ENCODE results near the gene PLCH1.

PLCH1 gene

DNA sequence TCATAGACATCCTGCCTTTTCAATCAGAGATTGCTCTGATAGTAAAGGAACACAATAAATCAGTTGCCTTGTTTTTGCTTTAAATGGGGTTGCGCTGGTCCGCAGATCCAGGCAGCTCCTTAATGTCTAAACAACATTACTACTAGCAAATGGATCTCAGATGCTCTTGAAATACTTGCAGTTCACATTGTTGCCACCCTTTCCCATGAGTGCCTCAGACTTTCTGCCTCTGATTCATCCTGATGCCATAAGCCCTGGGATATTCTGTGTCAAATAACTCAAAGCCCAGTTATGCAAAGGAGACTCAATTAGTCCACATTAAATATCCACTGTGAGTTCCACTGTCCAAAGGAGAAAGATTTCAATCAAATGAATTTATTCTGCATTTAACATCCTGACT is 196.7 kb downstream of the PLCH1 start:
- peak; percentile 15 for DNase-seq (ENCODE audit: low read depth)

DNA sequence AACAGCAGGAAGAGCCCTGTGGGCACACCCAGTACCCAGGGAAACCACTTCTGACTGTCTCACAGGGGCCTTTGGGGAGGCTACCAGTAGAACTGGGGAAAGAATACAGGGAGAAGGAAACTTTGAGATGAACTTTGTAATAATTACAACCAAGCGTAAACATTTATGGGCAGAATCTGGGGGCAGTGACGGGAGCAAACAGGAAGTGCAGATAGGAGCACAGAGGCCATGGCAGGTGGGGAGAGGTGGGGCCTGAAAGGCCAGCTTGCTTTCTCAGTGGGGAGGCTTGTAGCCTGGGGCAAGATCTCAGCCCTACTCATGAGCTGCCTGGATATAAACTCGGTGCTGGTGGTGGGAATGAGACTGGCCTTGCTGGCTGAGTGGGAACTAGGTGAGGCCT is 209.8 kb downstream of the PLCH1 start:
- no peak for DNase-seq (ENCODE audit: low read depth)

DNA sequence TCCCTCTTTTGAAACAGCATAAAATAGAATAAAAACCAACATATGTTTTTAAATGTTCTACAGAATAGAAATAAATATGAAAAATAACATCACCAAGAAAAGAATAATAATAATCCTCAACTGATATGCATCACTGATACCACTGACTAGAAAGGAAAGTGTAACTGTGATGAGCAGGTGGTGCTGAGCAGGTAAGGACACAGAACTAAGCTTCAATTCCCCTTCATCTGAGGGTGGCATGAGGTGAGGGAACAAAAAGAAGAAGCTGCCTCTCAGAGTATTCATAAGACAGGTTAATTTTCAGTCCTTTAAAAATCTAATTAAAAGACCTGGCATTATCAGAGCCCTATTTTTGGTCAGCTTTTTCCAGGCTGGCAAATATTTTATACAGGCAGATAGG is 216.3 kb downstream of the PLCH1 start:
- no peak for DNase-seq (ENCODE audit: low read depth)

DNA sequence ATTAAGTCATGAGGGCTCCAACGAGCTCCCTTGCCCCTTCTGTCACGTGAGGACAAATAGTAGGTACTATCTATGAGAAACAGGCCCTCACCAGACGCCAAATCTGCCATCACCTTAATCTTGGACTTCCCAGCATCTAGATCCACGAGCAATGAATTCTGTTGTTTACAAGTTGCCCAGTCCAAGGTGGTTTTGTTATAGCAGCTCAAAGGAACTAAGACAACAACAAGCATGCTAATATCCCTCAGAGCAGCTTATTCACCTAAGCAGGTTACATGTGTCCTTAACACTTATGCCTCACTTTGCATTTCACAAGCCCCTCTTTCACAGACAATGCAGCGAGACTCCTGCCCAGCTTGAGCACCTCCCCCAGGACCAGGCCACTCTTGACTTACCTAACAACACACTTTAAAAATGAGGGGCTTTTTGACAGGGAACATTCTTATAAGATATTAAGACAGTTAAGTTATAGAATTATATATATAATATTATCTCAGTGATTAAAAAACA is 219.5 kb downstream of the PLCH1 start:
- no peak for DNase-seq (ENCODE audit: low read depth)

DNA sequence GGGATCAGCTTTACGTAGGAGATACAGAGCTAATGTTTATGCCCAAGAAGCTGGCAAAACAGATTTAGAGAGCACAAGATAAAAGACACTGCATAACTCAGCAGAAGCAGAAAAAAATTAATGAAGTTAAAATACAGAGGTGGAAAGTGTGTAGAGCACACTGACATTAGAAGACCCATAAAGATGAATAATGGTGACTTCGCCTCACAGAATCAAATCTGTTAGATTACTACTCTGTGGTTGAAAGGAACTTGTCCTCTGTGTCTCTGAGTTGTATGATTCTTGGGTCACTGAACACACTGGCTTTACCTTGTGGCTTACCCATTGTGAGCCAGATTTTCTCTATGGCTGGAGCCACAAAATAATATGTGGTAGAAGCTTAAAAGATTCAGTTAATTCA is 224.4 kb downstream of the PLCH1 start:
- DNase-seq (ENCODE audit: low read depth), result no peak

DNA sequence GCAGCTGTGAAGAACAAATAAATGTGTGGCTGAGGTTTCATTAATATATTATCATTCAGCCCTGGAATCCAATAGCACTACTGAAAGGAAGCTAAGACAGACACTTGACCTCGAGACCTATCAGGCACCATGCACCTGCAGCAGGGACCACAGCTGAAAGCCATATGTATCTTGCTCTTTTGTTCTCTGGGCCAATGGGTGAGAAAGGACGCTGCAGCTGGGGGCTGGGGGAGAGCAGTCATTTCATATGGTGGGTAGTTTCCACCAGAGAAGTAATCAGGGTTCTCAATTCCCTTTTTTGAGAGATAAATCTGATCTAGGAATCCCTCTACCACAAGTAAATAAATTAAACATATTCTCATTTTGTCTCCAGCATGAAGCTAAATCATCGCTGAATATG is 225.8 kb downstream of the PLCH1 start:
- no peak for DNase-seq (ENCODE audit: low read depth)

DNA sequence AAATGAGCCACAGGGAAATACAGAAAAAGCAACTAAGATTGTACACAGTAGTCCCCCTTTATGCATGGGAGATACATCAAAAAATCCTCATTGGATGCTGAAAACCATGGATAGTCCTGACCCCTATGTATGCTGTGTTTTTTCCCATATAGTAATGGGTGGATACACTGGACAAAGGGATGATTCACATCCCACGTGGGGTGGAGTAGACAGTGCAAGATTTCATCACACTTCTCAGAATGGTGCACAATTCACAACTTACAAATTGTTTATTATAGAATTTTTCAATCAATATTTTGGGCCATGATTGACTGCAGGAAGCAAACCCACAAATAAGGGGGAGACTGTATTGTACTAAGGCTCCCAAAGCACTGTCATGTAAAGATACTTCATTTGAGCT is 227.0 kb downstream of the PLCH1 start:
- no peak for DNase-seq (ENCODE audit: low read depth)

DNA sequence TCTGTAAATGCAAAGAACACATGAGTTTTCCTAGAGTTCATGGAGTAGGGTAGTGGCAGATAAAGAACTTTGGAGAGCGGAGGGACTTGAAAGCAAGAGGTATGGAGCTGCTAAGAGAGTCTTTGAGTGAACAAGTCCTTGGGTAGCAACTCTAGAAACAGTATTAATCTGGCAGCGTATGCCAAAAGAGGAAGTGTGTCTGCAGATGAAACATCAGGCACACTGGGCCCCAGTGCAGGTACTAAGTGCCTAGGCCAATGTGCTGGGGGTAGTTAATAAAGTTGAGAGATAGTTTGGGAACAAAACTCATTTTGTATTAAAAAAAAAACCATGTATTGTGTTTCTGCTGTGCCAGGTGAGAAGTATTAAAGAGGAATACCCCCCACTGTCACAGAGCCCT is 228.4 kb downstream of the PLCH1 start:
- no peak for DNase-seq (ENCODE audit: low read depth)

DNA sequence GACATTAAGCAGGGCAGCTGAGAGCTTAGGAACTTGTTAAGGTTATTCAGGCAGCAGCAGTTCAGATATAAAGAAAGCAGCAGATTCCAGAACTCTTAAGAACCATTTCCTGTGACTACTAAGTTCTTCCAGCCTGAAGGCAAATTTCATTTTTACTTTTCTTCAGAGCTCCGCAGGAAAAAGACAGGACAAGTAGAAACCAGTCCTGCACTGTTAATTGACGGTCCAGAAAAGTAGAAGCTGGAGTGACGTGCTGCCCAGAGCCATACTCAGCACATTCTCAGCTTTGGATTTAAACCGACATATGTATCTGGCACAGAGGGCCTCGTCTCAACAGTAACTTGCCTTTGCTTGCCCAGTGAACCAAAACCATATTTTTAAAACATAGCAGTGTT is 232.0 kb downstream of the PLCH1 start:
- no peak for DNase-seq (ENCODE audit: low read depth)

DNA sequence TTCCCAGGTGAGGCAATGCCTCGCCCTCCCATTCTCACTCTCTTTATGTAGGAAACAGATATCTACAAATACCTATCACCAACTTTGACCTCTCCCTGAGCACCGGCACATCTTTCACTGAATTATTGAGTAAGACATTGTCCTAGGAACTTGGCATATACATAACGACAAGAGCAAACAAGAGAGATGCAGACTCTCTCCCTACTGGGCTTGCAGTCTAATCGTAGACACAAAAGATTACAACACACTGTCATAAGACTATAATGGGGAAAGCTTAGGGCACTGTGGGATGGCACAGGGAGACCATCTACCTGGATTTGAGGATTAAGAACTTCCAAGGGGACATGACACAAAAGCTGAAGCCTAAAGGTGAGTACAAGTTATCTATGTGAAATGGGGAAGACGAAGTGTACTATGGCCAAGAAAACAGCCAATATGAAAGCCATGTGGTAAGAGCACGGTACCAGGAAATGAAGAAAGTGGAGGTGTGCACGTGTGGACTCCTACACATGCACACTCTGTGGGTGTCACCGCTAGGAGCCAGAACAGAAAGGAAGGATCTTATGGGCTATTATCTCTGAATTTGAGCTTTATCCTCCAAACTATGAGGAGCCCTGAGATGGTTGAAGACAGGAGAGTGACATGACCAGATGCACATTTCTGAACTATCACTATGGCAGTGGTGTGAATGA is 232.6 kb downstream of the PLCH1 start:
- DNase-seq (ENCODE audit: low read depth), result no peak

DNA sequence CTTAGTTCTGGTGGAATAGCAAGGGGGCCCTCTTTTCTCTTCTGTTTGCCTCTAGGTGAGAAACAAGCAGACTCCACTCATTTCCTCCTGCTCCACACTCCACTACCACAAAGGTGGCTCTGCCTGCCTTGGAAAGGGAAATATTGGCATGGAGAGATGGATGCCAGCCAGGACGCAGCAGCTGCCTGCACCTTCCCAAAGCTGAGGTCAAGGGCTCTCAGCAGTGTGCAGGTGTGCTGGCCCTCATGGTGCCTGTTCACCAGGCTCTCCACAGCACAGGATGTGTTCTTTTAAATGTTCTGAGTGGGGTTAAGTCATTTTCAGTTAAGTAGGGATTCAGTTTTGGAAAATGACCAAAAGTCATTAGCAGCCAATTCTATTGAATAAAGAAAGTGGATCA is 240.2 kb downstream of the PLCH1 start:
- no peak for DNase-seq (ENCODE audit: low read depth)

DNA sequence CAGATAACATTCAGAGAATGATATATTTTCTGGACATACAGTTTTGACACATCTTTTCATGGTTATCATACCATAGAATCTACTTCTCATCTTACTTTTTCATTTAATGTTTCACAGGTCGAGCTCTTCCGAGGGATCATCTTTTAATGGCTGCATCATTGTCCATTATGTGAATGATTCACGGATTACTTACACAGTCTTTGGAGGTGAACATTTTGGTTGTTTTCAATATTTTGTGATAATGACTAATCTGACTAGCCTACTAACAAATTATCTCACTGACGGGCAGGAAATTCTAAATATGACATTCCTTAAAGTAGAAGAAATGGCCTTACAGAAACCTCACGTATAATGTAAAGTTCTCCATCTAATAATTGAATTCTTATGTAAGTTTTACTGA is 242.2 kb downstream of the PLCH1 start:
- no peak for DNase-seq (ENCODE audit: low read depth)

DNA sequence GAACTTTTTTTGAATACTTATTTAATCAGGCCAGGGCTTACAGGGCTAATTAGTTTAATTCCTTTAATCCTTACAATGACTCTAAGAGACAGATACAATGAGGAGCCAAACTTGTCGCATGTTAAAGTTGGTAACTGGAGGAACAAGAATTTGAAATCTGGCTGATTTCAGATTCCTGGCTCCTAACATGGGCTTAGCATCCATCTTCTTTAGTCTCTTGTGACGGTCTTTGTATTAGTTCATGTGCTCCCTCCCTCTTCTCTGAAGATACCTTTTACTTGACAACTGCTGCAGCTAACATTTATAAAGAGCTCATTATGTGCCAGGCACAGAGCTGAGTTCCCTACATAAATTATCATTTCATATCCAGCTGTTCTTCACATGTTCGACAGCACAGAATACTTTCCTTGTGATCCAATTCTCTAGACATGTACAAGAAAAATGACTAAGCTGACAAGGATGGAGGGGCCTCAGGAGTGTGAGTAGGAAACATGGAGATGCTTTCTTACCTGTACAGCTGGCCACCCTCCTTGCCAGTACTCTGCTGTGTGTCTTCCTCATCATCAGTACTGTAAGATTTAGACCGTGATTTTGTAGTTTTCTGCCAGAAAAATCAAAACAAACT is 244.6 kb downstream of the PLCH1 start:
- DNase-seq (ENCODE audit: low read depth), result no peak

DNA sequence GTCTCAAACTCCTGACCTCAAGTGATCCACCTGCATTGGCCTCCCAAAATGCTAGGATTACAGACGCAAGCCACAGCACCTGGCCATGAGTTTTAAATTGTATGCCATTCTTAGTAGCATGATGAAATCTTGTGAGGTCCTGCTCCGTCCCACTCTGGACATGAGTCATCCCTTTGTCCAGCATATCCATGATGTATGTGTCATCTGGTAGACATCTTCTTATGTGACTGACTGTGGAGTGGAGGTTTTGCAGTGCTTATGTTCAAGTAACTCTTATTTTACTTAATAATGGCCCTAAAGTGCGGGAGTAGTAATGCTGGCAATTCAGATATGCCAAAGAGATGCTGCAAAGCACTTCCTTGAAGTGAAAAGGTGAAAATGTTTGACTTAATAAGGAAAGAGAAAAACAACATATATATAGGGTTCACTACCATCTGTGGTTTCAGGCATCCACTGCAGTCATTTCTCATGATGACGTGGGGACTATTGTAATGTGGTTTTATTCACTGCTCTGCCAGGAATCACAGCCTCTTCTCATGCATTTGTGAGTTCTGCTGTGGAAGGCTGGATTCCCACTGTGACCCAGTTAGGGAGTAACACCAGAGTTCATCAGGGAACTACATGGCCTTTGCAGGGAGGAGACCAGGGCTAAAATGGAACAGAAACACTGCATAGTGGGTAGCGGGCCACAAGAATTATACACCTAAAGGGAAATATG is 246.8 kb downstream of the PLCH1 start:
- DNase-seq (ENCODE audit: low read depth), result peak; percentile 47

DNA sequence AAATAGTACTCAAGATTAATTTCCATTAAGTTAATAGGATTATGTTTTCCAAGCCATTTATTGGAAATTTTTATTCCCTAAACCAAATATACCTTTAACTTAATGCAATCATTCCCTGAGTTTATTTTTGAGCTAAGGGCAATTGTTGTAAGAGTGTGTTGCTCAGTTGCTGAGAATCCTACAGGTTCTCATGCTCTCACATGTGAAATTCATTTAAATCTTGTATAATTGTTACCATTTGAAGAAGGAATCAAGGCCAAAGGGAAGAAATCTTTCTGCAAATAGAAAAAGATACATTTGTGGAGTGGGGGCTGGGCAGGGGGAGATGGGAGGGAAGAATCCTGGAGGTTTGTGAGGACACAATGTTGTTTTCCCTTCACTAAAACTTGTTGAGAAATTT is 248.7 kb downstream of the PLCH1 start:
- DNase-seq (ENCODE audit: low read depth), result no peak

DNA sequence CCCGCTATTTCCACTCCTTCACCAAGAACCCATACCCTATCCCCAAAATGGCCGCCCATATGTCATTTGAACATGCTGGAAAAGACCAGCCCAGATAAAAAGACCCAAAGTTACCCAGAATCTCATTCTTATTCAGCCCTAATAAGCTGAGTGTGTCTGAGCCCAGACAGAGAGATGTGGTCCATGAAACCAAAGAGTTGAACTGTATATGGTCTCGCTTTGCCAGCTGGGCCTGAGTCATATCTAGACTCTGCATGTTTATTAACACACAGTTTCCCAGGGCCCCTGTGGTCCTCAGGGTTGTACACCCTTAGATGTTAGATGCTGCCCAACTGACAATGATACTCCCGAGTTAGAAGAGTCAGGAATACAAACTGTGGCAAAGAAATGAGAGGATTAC is 249.5 kb downstream of the PLCH1 start:
- no peak for DNase-seq (ENCODE audit: low read depth)

DNA sequence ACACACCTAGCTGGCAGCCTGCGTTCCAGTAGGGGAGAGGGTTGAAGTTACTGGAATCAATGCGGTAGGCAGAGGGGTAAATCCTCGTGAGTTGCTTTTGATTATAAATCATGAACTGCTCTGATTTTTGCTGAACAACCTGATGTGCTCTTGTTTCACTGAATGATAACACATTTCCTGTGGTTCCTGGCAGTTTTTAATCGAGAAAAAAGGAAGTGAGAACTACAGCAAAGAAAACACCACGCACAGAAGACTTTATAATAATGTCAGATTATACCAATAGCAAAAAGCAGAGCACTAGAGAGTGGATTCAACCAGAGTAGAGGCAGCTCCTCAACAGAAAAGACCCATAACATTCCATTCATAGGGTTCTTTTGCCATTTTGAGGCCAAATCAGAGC is 250.5 kb downstream of the PLCH1 start:
- DNase-seq (ENCODE audit: low read depth), result no peak

DNA sequence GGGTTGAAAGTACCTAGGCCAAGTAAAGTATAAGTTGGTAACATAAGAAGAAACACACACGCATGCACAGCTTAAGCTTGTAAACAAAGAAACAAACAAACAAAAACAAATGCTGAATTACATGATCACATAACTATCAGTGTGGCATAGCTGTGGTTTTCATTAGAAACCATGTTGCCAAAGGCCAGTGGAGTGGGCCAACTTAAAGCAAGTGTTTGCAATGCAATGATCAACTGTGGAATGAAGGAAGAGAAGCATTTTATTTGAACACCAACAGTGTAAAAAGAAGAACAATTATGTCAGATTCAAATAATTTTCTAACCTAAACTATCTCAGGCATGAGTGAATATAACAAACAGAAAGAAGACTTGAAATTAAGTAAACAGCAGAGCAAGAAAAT is 252.0 kb downstream of the PLCH1 start:
- no peak for DNase-seq (ENCODE audit: low read depth)

DNA sequence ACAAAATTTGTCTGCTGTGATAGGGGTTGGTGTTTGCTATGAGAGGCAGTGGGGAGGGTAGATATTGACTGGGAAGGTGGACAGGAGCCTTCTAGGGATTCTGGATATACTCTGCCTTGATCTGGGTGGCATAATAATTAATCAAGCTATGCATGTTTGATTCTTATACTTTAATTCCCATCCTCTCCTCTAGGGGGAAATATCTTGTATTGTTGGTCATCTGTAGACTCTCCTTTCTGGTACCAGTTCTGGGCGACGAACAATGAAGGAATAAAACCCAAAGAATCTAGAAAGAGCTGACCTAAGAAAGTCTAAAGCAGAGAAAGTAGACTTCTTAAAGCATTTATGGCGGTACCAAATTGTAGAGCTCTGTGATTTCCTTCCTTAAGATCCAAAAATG is 253.2 kb downstream of the PLCH1 start:
- no peak for DNase-seq (ENCODE audit: low read depth)

DNA sequence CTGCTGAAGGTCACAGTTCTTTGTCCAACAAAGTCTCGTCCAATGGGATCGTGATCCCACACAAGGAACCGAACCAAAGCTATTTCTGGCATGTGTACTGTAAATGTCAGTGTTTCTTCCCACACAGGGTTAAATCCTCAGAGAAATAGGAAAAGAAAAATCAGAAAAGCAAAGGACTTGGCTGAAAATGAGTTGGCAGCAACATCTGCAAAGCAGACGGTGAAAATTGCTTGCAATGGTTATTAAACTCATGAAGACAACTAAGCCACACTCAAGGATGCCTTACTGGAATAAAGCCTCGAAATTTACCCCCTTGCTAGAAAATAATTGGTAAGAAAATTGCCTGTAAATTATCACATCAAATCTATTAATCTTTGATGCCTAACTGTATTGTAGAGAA is 256.2 kb downstream of the PLCH1 start:
- DNase-seq (ENCODE audit: low read depth), result no peak

DNA sequence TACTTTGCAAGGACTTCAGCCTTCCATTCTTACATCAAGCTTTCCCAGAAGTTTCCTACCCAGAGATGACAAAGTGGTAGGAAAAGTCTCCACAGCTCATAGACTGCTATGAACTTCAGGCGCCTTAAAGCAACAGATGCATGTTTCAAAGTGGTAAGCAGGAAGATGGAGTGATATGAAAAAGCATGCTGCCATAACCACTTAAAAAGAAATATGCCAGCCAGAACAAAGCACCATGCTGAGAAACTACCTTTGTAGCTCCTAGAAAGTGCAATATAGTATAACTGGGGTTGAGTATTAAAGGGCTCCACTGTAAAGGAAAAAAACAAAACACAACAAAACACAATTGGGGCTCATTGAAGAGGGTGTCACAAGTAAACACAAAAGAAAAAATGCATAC is 259.0 kb downstream of the PLCH1 start:
- DNase-seq (ENCODE audit: low read depth), result no peak

DNA sequence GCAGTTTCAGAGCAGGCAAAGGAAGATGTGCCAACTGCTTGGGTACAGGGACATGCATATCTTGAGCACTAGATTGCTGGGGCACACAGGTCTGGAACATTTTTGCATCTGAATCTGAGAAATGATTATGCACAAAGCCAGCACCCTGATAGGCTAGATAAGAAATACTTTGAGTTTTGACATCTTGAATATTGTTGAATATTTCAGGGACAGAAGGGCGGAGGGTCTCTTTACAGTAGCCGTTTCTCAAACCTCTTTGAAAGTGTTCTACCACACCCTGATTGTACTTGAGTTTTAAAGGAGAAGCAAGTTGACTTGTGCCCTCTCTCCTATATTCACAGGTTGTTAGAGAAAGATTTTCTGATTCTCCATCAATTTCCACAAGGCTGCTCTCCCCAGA is 263.3 kb downstream of the PLCH1 start:
- no peak for DNase-seq (ENCODE audit: low read depth)

DNA sequence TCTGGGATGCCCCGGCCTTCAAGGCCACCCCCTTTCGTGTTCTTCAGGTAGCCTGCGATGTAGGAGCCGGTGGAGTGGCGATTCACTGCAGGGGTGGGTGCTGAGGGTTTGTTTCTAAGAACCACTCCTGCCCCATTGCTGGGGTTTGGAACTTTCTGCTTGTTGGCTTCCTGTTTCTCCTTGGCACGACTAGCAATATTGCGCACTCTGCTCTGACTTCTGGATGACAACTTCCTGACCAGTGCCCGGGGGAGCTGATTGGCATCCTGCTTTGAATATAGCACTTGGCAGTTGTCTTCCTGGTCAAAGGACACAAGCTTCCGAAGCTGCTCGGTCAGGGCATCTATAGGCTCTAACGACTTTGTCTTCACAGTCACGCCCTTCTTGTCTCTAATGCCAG is 263.8 kb downstream of the PLCH1 start:
- no peak for DNase-seq (ENCODE audit: low read depth)
